ENCODE data around the gene RHOBTB1. TPM values are rescaled to one million over a fixed set of nuclear protein-coding genes. Genes with fewer than 3 reads are reported as not detected.

The RHOBTB1 gene
- total RNA-seq, 4 donors from 2014 or later: 15.5 to 44.0 (median 25.3) TPM

GRCh38 chr10:60890811-60891210 is 53.2 kb downstream of the RHOBTB1 start:
- H3K27ac ChIP-seq: no peak overlapping the region
- TF ChIP-seq EP300 (IDR thresholded peaks at IDR 0.05) (no peak), POLR2AphosphoS5 (IDR thresholded peaks at IDR 0.05) (no peak), POLR2A (IDR thresholded peaks at IDR 0.05) (no peak), CTCF (IDR thresholded peaks at IDR 0.05) (no peak)
- ATAC-seq: no peak
- H3K27me3 ChIP-seq: no peaks in the 10 kb centered on the region
- WGBS, 2 donors (ENCODE audit: low coverage in 1 of 2): 100% methylated on average over 1 of the region's 1 CpG
- peaks cover 0 to 25% of the 10 kb centered on the region in 2 donors for H3K36me3 ChIP-seq
- H3K9me3 ChIP-seq: no peaks in the 10 kb centered on the region
- H3K4me3 ChIP-seq: no peak overlapping the region
- H3K4me1 ChIP-seq: peaks cover 0 to 34% (median 5%) of the 10 kb centered on the region in 3 donors

- Histone ChIP-seq H3K27ac (no peak overlapping the region), H3K4me3 (no peak overlapping the region), H3K4me1 (peaks cover 0 to 8% (median 0%) of the 10 kb centered on the region in 3 donors), H3K27me3 (no peaks in the 10 kb centered on the region), H3K9me3 (no peaks in the 10 kb centered on the region), H3K36me3 (peaks cover 0 to 45% of the 10 kb centered on the region in 2 donors)
- TF ChIP-seq EP300 (IDR thresholded peaks at IDR 0.05) (no peak), CTCF (IDR thresholded peaks at IDR 0.05) (peak in 3 of 4 experiments; percentile 21 to 40 (median 24))
- ATAC-seq: no peak
- 57 to 85% methylated on average over 2 to 3 of the region's 6 CpGs for WGBS, 2 donors (ENCODE audit: low coverage in 1 of 2)
These were observed 60.8 kb downstream of the RHOBTB1 start for GRCh38 chr10:60883187-60883586.

- Histone ChIP-seq H3K4me3 (no peak overlapping the region), H3K4me1 (peaks cover 0 to 35% (median 0%) of the 10 kb centered on the region in 3 donors), H3K27ac (no peak overlapping the region), H3K27me3 (no peaks in the 10 kb centered on the region), H3K36me3 (peaks cover 0 to 29% of the 10 kb centered on the region in 2 donors), H3K9me3 (no peaks in the 10 kb centered on the region)
- 100% methylated on average over 1 to 3 of the region's 3 CpGs for WGBS, 2 donors (ENCODE audit: low coverage in 1 of 2)
- no peak for ATAC-seq
- TF ChIP-seq POLR2A (IDR thresholded peaks at IDR 0.05) (no peak), CTCF (IDR thresholded peaks at IDR 0.05) (no peak), EP300 (IDR thresholded peaks at IDR 0.05) (no peak), POLR2AphosphoS5 (IDR thresholded peaks at IDR 0.05) (no peak)
These were observed 65.8 kb downstream of the RHOBTB1 start for GRCh38 chr10:60878224-60878623.

- no peaks in the 10 kb centered on the region for H3K27me3 ChIP-seq
- no peak overlapping the region for H3K4me3 ChIP-seq
- peaks cover 0 to 29% of the 10 kb centered on the region in 2 donors for H3K36me3 ChIP-seq
- ATAC-seq: no peak
- WGBS, 2 donors (ENCODE audit: low coverage in 1 of 2): 100% methylated on average over 2 of the region's 2 CpGs
- H3K4me1 ChIP-seq: peaks cover 0 to 35% (median 0%) of the 10 kb centered on the region in 3 donors
- no peaks in the 10 kb centered on the region for H3K9me3 ChIP-seq
- H3K27ac ChIP-seq: no peak overlapping the region
- no peak for TF ChIP-seq EP300 (IDR thresholded peaks at IDR 0.05)
- TF ChIP-seq POLR2A (IDR thresholded peaks at IDR 0.05): no peak
- TF ChIP-seq POLR2AphosphoS5 (IDR thresholded peaks at IDR 0.05): no peak
- no peak for TF ChIP-seq CTCF (IDR thresholded peaks at IDR 0.05)
These were observed 66.2 kb downstream of the RHOBTB1 start for GRCh38 chr10:60877777-60878120.

- ATAC-seq: no peak
- WGBS, 2 donors (ENCODE audit: low coverage in 1 of 2): 54 to 65% methylated on average over 3 of the region's 3 CpGs
- Histone ChIP-seq H3K27me3 (no peaks in the 10 kb centered on the region), H3K36me3 (peaks cover 0 to 28% of the 10 kb centered on the region in 2 donors), H3K4me3 (no peak overlapping the region), H3K9me3 (no peaks in the 10 kb centered on the region), H3K27ac (peak overlapping the region in 1 of 4 donors; percentile 25), H3K4me1 (peaks cover 0 to 35% (median 0%) of the 10 kb centered on the region in 3 donors)
- TF ChIP-seq POLR2AphosphoS5 (IDR thresholded peaks at IDR 0.05) (no peak), EP300 (IDR thresholded peaks at IDR 0.05) (no peak), CTCF (IDR thresholded peaks at IDR 0.05) (no peak), POLR2A (IDR thresholded peaks at IDR 0.05) (no peak)
These were observed 66.8 kb downstream of the RHOBTB1 start for GRCh38 chr10:60877061-60877776.
